ACHN (cell line): ENCODE measurements around the gene DLGAP4.

Experiments used
- DNase-seq: peaks from one replicate; pipeline ENCODE4 v3.0.0-alpha.2; 2015
- in situ Hi-C: cut with HindIII; loops from 2 replicates; pipeline ENCODE4 v1.10.0; 2017; ENCODE audit warnings: low sequenced_read_pairs, low pct_ligation_motif_present, low pct_unique_long_range_greater_than_20kb

DLGAP4 gene

GRCh38 chr20:36341331-36342020 lies 35.3 kb downstream of the DLGAP4 start:
- in situ Hi-C loops, result no loop called here
- no peak for DNase-seq

GRCh38 chr20:36342331-36343120 lies 36.4 kb downstream of the DLGAP4 start:
- in situ Hi-C loops, result no loop called here
- no peak for DNase-seq

GRCh38 chr20:36343641-36344040 lies 37.5 kb downstream of the DLGAP4 start:
- in situ Hi-C loops, result no loop called here
- no peak for DNase-seq

- in situ Hi-C loops, result no loop called here
Measured at GRCh38 chr20:36344517-36345132, 38.5 kb downstream of the DLGAP4 start.

GRCh38 chr20:36346256-36346655 lies 40.1 kb downstream of the DLGAP4 start:
- in situ Hi-C loops, result no loop called here
- no peak for DNase-seq

More at GRCh38 chr20:36344517-36345132, 38.5 kb downstream of the DLGAP4 start:
- DNase-seq, result peak; percentile 52

GRCh38 chr20:36349384-36350170 lies 43.4 kb downstream of the DLGAP4 start:
- in situ Hi-C loops, result no loop called here
- no peak for DNase-seq

- in situ Hi-C loops, result no loop called here
- DNase-seq, result no peak
Measured at GRCh38 chr20:36350439-36350838, 44.3 kb downstream of the DLGAP4 start.

- DNase-seq, result no peak
- in situ Hi-C loops, result no loop called here
Measured at GRCh38 chr20:36351937-36352336, 45.8 kb downstream of the DLGAP4 start.

GRCh38 chr20:36352843-36353553 lies 46.9 kb downstream of the DLGAP4 start:
- no peak for DNase-seq
- in situ Hi-C loops, result no loop called here

- no peak for DNase-seq
- in situ Hi-C loops, result no loop called here
Measured at GRCh38 chr20:36353740-36354139, 47.6 kb downstream of the DLGAP4 start.

GRCh38 chr20:36355469-36356171 lies 49.5 kb downstream of the DLGAP4 start:
- in situ Hi-C loops, result no loop called here

GRCh38 chr20:36359668-36360406 lies 53.7 kb downstream of the DLGAP4 start:
- no peak for DNase-seq
- in situ Hi-C loops, result no loop called here

More at GRCh38 chr20:36355469-36356171, 49.5 kb downstream of the DLGAP4 start:
- DNase-seq, result no peak

GRCh38 chr20:36360429-36360828 lies 54.3 kb downstream of the DLGAP4 start:
- in situ Hi-C loops, result no loop called here
- DNase-seq, result no peak

- in situ Hi-C loops, result no loop called here
- DNase-seq, result no peak
Measured at GRCh38 chr20:36361406-36361805, 55.3 kb downstream of the DLGAP4 start.

- DNase-seq, result no peak
- in situ Hi-C loops, result no loop called here
Measured at GRCh38 chr20:36362261-36362660, 56.1 kb downstream of the DLGAP4 start.

GRCh38 chr20:36362978-36363713 lies 57.0 kb downstream of the DLGAP4 start:
- no peak for DNase-seq
- in situ Hi-C loops, result no loop called here
